CD8-positive, alpha-beta memory T cell (primary cell): ENCODE measurements around the gene MAVS. TPM values are rescaled to one million over a fixed set of nuclear protein-coding genes. Genes with fewer than 3 reads are reported as not detected.

Experiments used
- CTCF ChIA-PET: fragments of 350-600 bp; sonication (Branson Sonifier 250); formaldehyde crosslinking; loops from one replicate; lab custom pipeline; 2021; ENCODE audit warnings: antibody characterized with exemption; lab: Charles Lee
- POLR2A ChIA-PET: fragments of 350-600 bp; sonication (Branson Sonifier 250); formaldehyde crosslinking; loops from one replicate; lab custom pipeline; 2021; ENCODE audit warnings: antibody characterized with exemption; lab: Charles Lee
- DNase-seq, 5 donors: peaks; one replicate each; pipeline versions ENCODE4 v3.0.0 to v3.0.0-alpha.2; 2020 to 2022; ENCODE audit warnings: mixed read lengths in 1 of 5
- H3K27ac ChIP-seq: one replicate; pipeline ENCODE4 v1.7.0; 2013; ENCODE audit warnings: low read depth, mild to moderate bottlenecking, low read length, moderate library complexity
- H3K27me3 ChIP-seq: 2 replicates; pipeline ENCODE4 v1.7.0; 2013; ENCODE audit warnings: low read length, mild to moderate bottlenecking; ENCODE audit not compliant: insufficient read depth, poor library complexity, severe bottlenecking
- H3K36me3 ChIP-seq: 2 replicates; pipeline ENCODE4 v1.7.0; 2013; ENCODE audit warnings: mild to moderate bottlenecking, low read length, moderate library complexity; ENCODE audit not compliant: insufficient read depth
- H3K4me1 ChIP-seq: 2 replicates; pipeline ENCODE4 v1.7.0; 2013; ENCODE audit warnings: mild to moderate bottlenecking, low read length, moderate library complexity; ENCODE audit not compliant: insufficient read depth
- H3K4me3 ChIP-seq: 2 replicates; pipeline ENCODE4 v1.7.0; 2013; ENCODE audit warnings: mild to moderate bottlenecking, low read length
- H3K9me3 ChIP-seq: 2 replicates; pipeline ENCODE4 v1.7.0; 2013; ENCODE audit warnings: mild to moderate bottlenecking, low read length
- H3K27ac Mint-ChIP-seq, 8 donors: one replicate each; pipeline ENCODE4 v1.8.0; 2020 to 2021; ENCODE audit warnings: mixed read lengths in 8 of 8, mild to moderate bottlenecking in 6 of 8, inconsistent platforms in 3 of 8, moderate library complexity in 3 of 8
- H3K27me3 Mint-ChIP-seq, 2 donors: one replicate each; pipeline ENCODE4 v1.8.0; 2020 to 2021; ENCODE audit warnings: mixed read lengths in 2 of 2, mild to moderate bottlenecking in 1 of 2, moderate library complexity in 1 of 2
- H3K36me3 Mint-ChIP-seq, 3 donors: one replicate each; pipeline ENCODE4 v1.8.0; 2020 to 2021; ENCODE audit warnings: mixed read lengths in 3 of 3, inconsistent platforms in 1 of 3, mild to moderate bottlenecking in 1 of 3
- H3K4me1 Mint-ChIP-seq, 3 donors: one replicate each; pipeline ENCODE4 v1.8.0; 2020 to 2021; ENCODE audit warnings: mixed read lengths in 3 of 3, inconsistent platforms in 1 of 3, mild to moderate bottlenecking in 1 of 3
- H3K4me3 Mint-ChIP-seq, 7 donors: one replicate each; pipeline ENCODE4 v1.8.0; 2020 to 2021; ENCODE audit warnings: mixed read lengths in 7 of 7, mild to moderate bottlenecking in 6 of 7, moderate library complexity in 4 of 7, inconsistent platforms in 2 of 7
- H3K9me3 Mint-ChIP-seq, 5 donors: one replicate each; pipeline ENCODE4 v1.8.0; 2020 to 2022; ENCODE audit warnings: mixed read lengths in 5 of 5, mild to moderate bottlenecking in 3 of 5, moderate library complexity in 2 of 5, inconsistent platforms in 1 of 5
- polyA plus RNA-seq: library from polyadenylated mRNA; unstranded; fragments of 300-500 nt; fragmentation: Illumina TruSeq; gene quantifications from one replicate; pipeline ENCODE4 v1.2.3, GENCODE V29; 2021
- total RNA-seq, 2 experiments: library from RNA; stranded (reverse); gene quantifications; one replicate each; pipeline ENCODE4 v1.2.3, GENCODE V29; 2021

Gene MAVS
- total and polyA plus RNA-seq, 3 experiments from 2014 or later = 8.1 to 34.8 (median 34.3) TPM

DNA sequence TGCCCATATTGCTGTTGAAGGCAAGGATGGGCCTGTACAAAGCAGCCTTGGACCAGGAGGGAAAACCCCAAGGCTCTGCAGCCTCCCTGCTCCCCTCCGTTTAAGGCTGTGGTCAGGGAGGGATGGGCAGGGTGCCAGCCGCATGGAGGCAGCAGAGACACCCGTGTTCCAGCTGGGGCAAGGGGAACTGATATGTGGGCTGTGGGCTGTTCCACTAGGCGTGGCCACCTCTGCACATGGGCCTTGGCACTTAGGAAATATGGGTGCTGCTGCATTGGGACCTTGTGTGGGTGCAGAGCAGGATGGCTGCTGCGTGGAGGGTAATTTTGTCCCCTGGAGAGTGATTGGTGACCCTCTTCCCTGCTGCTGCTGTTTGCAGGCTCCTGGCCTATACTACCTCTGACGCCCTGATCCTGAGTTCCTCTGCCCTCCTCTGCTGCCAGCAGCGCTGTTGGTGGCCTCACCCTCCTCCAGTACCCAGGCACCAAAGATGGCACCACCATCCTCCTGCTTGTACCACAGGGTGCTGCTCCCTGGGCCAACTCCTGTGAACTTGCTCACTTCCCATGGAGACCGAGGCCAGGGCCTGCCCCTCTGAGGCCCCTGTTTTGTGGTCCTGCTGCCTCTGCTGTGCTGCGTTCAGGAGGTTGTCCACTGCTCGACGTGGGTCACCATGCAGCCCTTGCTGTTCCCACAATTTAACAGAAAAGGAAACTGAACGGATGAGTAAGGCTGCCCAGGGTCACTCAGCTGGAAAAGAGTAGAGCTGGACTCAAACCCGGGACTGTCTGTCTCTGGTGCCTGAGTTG, 77.9 kb downstream of the MAVS start:
- Histone ChIP-seq H3K27ac (no peak overlapping the region), H3K4me1 (no peaks in the 10 kb centered on the region), H3K27me3 (no peaks in the 10 kb centered on the region), H3K36me3 (peaks cover 24% of the 10 kb centered on the region), H3K9me3 (no peaks in the 10 kb centered on the region), H3K4me3 (no peak overlapping the region)
- Mint-ChIP-seq H3K27me3 (no peaks in the 10 kb centered on the region), H3K9me3 (no peaks in the 10 kb centered on the region), H3K27ac (peak overlapping the region in 6 of 8 donors; percentile 11 to 86 (median 56)), H3K36me3 (peaks cover 0 to 60% (median 13%) of the 10 kb centered on the region in 3 donors), H3K4me1 (peaks cover 31 to 63% (median 39%) of the 10 kb centered on the region in 3 donors), H3K4me3 (peak overlapping the region in 1 of 7 donors; percentile 76)
- ChIA-PET CTCF (no interaction called here), POLR2A (no interaction called here)
- DNase-seq = no peak

DNA sequence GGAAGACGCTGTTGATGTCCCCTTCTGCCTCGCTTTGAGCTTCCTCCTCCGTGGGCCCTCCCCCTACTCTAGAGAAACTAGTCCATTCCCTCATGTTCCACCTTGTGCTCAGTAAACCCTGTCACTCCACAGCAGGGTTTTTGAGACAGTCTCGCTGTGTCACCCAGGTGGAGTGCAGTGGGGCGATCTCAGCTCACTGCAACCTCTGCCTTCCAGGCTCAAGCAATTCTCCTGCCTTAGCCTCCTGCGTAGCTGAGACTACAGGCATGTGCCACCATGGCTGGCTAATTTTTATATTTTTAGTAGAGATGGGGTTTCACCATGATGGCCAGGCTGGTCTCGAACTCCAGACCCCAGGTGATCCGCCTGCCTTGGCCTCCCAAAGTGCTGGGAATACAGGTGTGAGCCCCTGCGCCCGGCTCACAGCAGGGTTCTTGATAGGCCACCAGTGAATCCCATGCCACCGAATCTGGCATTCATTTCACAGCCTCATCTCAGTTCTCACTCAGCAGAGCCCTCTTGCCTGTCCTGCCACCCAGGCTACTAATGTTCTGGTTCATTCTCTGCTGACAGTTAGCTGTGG, 78.6 kb downstream of the MAVS start:
- H3K9me3 ChIP-seq = no peaks in the 10 kb centered on the region
- H3K27ac ChIP-seq = no peak overlapping the region
- H3K4me3 ChIP-seq = no peak overlapping the region
- CTCF ChIA-PET = no interaction called here
- H3K27me3 Mint-ChIP-seq = no peaks in the 10 kb centered on the region
- H3K9me3 Mint-ChIP-seq = no peaks in the 10 kb centered on the region
- no peaks in the 10 kb centered on the region for H3K27me3 ChIP-seq
- H3K36me3 ChIP-seq = peaks cover 22% of the 10 kb centered on the region
- DNase-seq = no peak
- POLR2A ChIA-PET = interaction anchor here (0.5 kb wide), 1 partner anchor 43 kb away, joined by 5 read pairs; no protein-coding TSS in a partner anchor
- peak overlapping the region in 6 of 8 donors; percentile 15 to 86 (median 82) for H3K27ac Mint-ChIP-seq
- H3K36me3 Mint-ChIP-seq = peaks cover 0 to 53% (median 13%) of the 10 kb centered on the region in 3 donors
- peaks cover 33 to 70% (median 43%) of the 10 kb centered on the region in 3 donors for H3K4me1 Mint-ChIP-seq
- H3K4me3 Mint-ChIP-seq = peak overlapping the region in 1 of 7 donors; percentile 15
- no peaks in the 10 kb centered on the region for H3K4me1 ChIP-seq

Other genes with a start within 250 kb of the MAVS start
- not detected for gene GFRA4, start 183.4 kb upstream of the MAVS start, total RNA-seq
- not detected for gene GFRA4, start 183.4 kb upstream of the MAVS start, polyA plus RNA-seq
- not detected for gene ADAM33, start 164.8 kb upstream of the MAVS start, total RNA-seq
- not detected for gene ADAM33, start 164.8 kb upstream of the MAVS start, polyA plus RNA-seq
- gene SIGLEC1, start 134.2 kb upstream of the MAVS start, total RNA-seq = under 1 TPM; 0.18 to 0.24 TPM
- gene SIGLEC1, start 134.2 kb upstream of the MAVS start, polyA plus RNA-seq = not detected
- gene HSPA12B, start 114.1 kb upstream of the MAVS start, total RNA-seq = not detected
- not detected for gene HSPA12B, start 114.1 kb upstream of the MAVS start, polyA plus RNA-seq
- 10 to 100 TPM; 72.7 to 74.9 TPM for gene ADISSP, start 79.1 kb upstream of the MAVS start, total RNA-seq
- gene ADISSP, start 79.1 kb upstream of the MAVS start, polyA plus RNA-seq = 27.0 TPM
- gene SPEF1, start 65.4 kb upstream of the MAVS start, total RNA-seq = under 1 TPM; 0.13 to 0.24 TPM
- not detected for gene SPEF1, start 65.4 kb upstream of the MAVS start, polyA plus RNA-seq
- gene CENPB, start 60.1 kb upstream of the MAVS start, total RNA-seq = 10 to 100 TPM; 66.4 to 69.9 TPM
- 1.7 TPM for gene CENPB, start 60.1 kb upstream of the MAVS start, polyA plus RNA-seq
- gene CDC25B, start 50.5 kb upstream of the MAVS start, total RNA-seq = 10 to 100 TPM; 78.0 to 81.6 TPM
- gene CDC25B, start 50.5 kb upstream of the MAVS start, polyA plus RNA-seq = 61.6 TPM
- gene AP5S1, start 26.3 kb upstream of the MAVS start, total RNA-seq = 10 to 100 TPM; 14.0 to 15.7 TPM
- 18.4 TPM for gene AP5S1, start 26.3 kb upstream of the MAVS start, polyA plus RNA-seq
- 10 to 100 TPM; 58.1 to 62.3 TPM for gene PANK2, start 42.6 kb downstream of the MAVS start, total RNA-seq
- 51.0 TPM for gene PANK2, start 42.6 kb downstream of the MAVS start, polyA plus RNA-seq
- gene RNF24, start 168.7 kb downstream of the MAVS start, total RNA-seq = 10 to 100 TPM; 11.4 TPM
- 17.4 TPM for gene RNF24, start 168.7 kb downstream of the MAVS start, polyA plus RNA-seq